ENCODE data around the gene SMYD3. TPM values are rescaled to one million over a fixed set of nuclear protein-coding genes. Genes with fewer than 3 reads are reported as not detected.

Gene SMYD3
- total RNA-seq, 1 experiment from 2014 or later, result 29.6 TPM

DNA sequence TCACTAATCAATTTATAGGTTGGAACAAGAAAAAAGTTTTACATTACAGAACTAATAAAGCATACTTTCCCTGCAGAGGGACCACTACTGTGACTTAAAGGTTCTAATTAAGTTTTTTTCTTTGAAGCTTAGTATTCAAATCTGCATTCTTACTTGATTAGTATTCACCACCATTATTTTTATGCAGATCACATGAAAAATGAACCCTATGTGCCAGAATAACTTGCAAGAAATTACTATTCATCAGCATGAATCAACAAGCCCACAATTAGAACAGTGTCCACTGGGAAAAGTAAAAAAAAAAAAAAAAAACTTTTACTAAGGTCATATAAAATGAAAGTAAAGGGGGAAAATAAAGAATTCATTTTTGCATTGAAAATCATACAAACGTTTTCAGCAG is 90.8 kb downstream of the SMYD3 start:
- BruUV-seq (replicated peaks), result no TSS peak
- Histone ChIP-seq H3K79me2 (ENCODE audit: low read depth) (no peaks in the 10 kb centered on the region), H3K36me3 (ENCODE audit: low read depth) (no peaks in the 10 kb centered on the region), H3K27me3 (ENCODE audit: insufficient read depth, low read depth) (no peaks in the 10 kb centered on the region), H3K4me2 (no peak overlapping the region), H4K20me1 (ENCODE audit: insufficient read depth) (no peaks in the 10 kb centered on the region), H3K27ac (no peak overlapping the region), H2AFZ (no peak overlapping the region), H3K4me1 (replicated peaks; ENCODE audit: insufficient read depth) (no peaks in the 10 kb centered on the region), H3K9me2 (ENCODE audit: insufficient read depth) (no peaks in the 10 kb centered on the region), H3F3A (ENCODE audit: insufficient read depth, low read depth) (no peaks in the 10 kb centered on the region), H3K9me3 (ENCODE audit: insufficient read depth, low read depth) (no peaks in the 10 kb centered on the region), H3K4me3 (no peak overlapping the region)
- no peak for DNase-seq
- POLR2A ChIA-PET (ENCODE audit: unreplicated experiment), result no interaction called here
- CTCF ChIA-PET, result no interaction called here
- intact Hi-C loops (cut with micrococcal nuclease; ENCODE audit: unreplicated experiment), result no loop called here
- TF ChIP-seq EZH2 (IDR thresholded peaks at IDR 0.05; ENCODE audit: low read depth), result no peak
- TF ChIP-seq, protein P1, sequence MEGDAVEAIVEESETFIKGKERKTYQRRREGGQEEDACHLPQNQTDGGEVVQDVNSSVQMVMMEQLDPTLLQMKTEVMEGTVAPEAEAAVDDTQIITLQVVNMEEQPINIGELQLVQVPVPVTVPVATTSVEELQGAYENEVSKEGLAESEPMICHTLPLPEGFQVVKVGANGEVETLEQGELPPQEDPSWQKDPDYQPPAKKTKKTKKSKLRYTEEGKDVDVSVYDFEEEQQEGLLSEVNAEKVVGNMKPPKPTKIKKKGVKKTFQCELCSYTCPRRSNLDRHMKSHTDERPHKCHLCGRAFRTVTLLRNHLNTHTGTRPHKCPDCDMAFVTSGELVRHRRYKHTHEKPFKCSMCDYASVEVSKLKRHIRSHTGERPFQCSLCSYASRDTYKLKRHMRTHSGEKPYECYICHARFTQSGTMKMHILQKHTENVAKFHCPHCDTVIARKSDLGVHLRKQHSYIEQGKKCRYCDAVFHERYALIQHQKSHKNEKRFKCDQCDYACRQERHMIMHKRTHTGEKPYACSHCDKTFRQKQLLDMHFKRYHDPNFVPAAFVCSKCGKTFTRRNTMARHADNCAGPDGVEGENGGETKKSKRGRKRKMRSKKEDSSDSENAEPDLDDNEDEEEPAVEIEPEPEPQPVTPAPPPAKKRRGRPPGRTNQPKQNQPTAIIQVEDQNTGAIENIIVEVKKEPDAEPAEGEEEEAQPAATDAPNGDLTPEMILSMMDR (conservative IDR thresholded peaks at IDR 0.05), result no peak

DNA sequence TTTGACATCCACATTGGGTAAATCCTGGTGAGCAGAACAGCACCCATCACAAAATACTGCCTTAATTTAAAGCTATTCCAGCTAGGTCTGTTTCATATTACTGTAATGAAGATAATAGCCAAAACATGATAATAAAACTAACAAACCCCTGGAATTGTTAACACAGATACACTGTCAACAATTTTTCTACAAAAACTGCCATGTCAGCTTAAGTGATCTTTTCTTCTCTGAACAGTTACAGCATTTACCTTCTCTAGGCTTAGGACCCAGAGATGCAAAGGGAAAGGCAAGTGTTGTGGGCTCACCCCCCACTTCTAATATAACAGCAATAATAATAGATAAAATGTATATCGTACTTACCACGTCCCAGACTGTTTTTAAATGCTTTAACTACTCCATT is 92.1 kb downstream of the SMYD3 start:
- Histone ChIP-seq H2AFZ (no peak overlapping the region), H3K9me2 (ENCODE audit: insufficient read depth) (no peaks in the 10 kb centered on the region), H3F3A (ENCODE audit: insufficient read depth, low read depth) (no peaks in the 10 kb centered on the region), H3K27me3 (ENCODE audit: insufficient read depth, low read depth) (no peaks in the 10 kb centered on the region), H3K4me3 (no peak overlapping the region), H3K79me2 (ENCODE audit: low read depth) (no peaks in the 10 kb centered on the region), H4K20me1 (ENCODE audit: insufficient read depth) (no peaks in the 10 kb centered on the region), H3K4me1 (replicated peaks; ENCODE audit: insufficient read depth) (no peaks in the 10 kb centered on the region), H3K9me3 (ENCODE audit: insufficient read depth, low read depth) (no peaks in the 10 kb centered on the region), H3K36me3 (ENCODE audit: low read depth) (no peaks in the 10 kb centered on the region), H3K27ac (no peak overlapping the region), H3K4me2 (no peak overlapping the region)
- intact Hi-C loops (cut with micrococcal nuclease; ENCODE audit: unreplicated experiment), result no loop called here
- CTCF ChIA-PET, result no interaction called here
- POLR2A ChIA-PET (ENCODE audit: unreplicated experiment), result no interaction called here
- no TSS peak for BruUV-seq (replicated peaks)
- TF ChIP-seq, protein P1 (conservative IDR thresholded peaks at IDR 0.05), result no peak
- no peak for TF ChIP-seq EZH2 (IDR thresholded peaks at IDR 0.05; ENCODE audit: low read depth)
- no peak for DNase-seq

DNA sequence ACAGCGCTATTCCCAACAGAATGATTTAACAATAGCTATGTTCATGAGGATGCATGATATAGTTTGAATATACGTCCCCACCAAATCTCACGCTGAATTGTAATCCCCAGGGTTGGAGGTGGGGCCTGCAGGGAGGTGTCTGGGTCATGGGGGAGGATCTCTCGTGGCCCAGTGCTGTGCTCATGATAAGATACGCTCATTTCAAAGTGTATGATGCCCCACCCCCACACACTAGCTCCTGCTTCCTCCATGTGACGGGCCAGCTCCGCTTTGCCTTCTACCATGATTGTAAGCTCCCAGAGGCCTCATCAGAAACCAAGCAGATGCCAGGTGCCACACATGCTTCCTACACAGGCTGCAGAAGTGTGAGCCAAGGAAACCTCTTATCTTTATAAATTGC is 93.6 kb downstream of the SMYD3 start:
- Histone ChIP-seq H3K27me3 (ENCODE audit: insufficient read depth, low read depth) (no peaks in the 10 kb centered on the region), H3K4me2 (no peak overlapping the region), H2AFZ (no peak overlapping the region), H3K27ac (no peak overlapping the region), H3K79me2 (ENCODE audit: low read depth) (no peaks in the 10 kb centered on the region), H3K4me3 (no peak overlapping the region), H3K4me1 (replicated peaks; ENCODE audit: insufficient read depth) (no peaks in the 10 kb centered on the region), H3F3A (ENCODE audit: insufficient read depth, low read depth) (no peaks in the 10 kb centered on the region), H3K9me3 (ENCODE audit: insufficient read depth, low read depth) (no peaks in the 10 kb centered on the region), H4K20me1 (ENCODE audit: insufficient read depth) (no peaks in the 10 kb centered on the region), H3K36me3 (ENCODE audit: low read depth) (no peaks in the 10 kb centered on the region), H3K9me2 (ENCODE audit: insufficient read depth) (no peaks in the 10 kb centered on the region)
- no peak for DNase-seq
- ChIA-PET POLR2A (ENCODE audit: unreplicated experiment) (no interaction called here), CTCF (no interaction called here)
- no TSS peak for BruUV-seq (replicated peaks)
- TF ChIP-seq, protein P1 (conservative IDR thresholded peaks at IDR 0.05), result no peak
- no peak for TF ChIP-seq EZH2 (IDR thresholded peaks at IDR 0.05; ENCODE audit: low read depth)
- intact Hi-C loops (cut with micrococcal nuclease; ENCODE audit: unreplicated experiment), result no loop called here
